ENCODE data around the gene COL7A1. TPM values are rescaled to one million over a fixed set of nuclear protein-coding genes. Genes with fewer than 3 reads are reported as not detected.

COL7A1 gene
- total and polyA plus RNA-seq, 8 donors: 0.41 to 12.6 (median 1.2) TPM

DNA sequence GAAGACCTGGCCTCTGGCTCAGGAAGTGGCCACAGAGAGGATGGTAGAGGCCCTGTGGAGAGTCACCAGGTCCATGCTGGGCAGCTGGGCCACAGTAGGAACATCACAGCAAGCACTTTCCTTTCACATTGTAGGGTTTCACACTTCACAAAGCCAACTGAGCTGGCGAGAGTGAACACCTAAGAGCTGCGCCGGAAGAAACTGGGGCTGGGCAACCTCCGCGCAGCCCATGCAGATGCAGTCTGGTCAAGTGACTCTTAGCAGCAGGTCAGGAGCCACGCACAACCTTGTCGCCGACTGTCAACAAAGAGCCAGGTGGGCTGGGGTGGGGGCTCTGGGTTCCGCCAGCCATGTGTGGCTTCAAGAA lies 75.9 kb downstream of the COL7A1 start:
- Histone ChIP-seq H3K36me3 (no peaks in the 10 kb centered on the region), H3K4me3 (no peak overlapping the region), H3K4me1 (no peaks in the 10 kb centered on the region), H3K9me3 (no peaks in the 10 kb centered on the region), H3K27ac (no peak overlapping the region), H3K27me3 (no peaks in the 10 kb centered on the region)
- WGBS, 2 donors: 92 to 96% methylated on average over 9 of the region's 9 CpGs
- intact Hi-C loops (cut with DNase I): no loop called here
- no peak for TF ChIP-seq CTCF (IDR thresholded peaks at IDR 0.05)
- FAIRE-seq (no peak), DNase-seq (peak in 1 of 6 donors; percentile 43), ATAC-seq (no peak)

GRCh38 chr3:48518638-48519276 lies 76.4 kb downstream of the COL7A1 start:
- no peak for TF ChIP-seq CTCF (IDR thresholded peaks at IDR 0.05)
- FAIRE-seq (no peak), ATAC-seq (no peak)

GRCh38 chr3:48518069-48518468 lies 77.1 kb downstream of the COL7A1 start:
- Histone ChIP-seq H3K4me3 (no peak overlapping the region), H3K9me3 (no peaks in the 10 kb centered on the region), H3K27ac (no peak overlapping the region), H3K4me1 (no peaks in the 10 kb centered on the region), H3K36me3 (no peaks in the 10 kb centered on the region), H3K27me3 (no peaks in the 10 kb centered on the region)
- TF ChIP-seq CTCF (IDR thresholded peaks at IDR 0.05): no peak
- 84 to 88% methylated on average over 6 of the region's 6 CpGs for WGBS, 2 donors
- intact Hi-C loops (cut with DNase I): no loop called here
- no peak for DNase-seq
- ATAC-seq: no peak
- FAIRE-seq: no peak

More at GRCh38 chr3:48518638-48519276, 76.4 kb downstream of the COL7A1 start:
- intact Hi-C loops (cut with DNase I): no loop called here
- Histone ChIP-seq H3K36me3 (no peaks in the 10 kb centered on the region), H3K4me3 (no peak overlapping the region), H3K4me1 (no peaks in the 10 kb centered on the region), H3K9me3 (no peaks in the 10 kb centered on the region), H3K27me3 (no peaks in the 10 kb centered on the region), H3K27ac (no peak overlapping the region)
- peak in 1 of 6 donors; percentile 28 for DNase-seq
- 79 to 82% methylated on average over 12 of the region's 12 CpGs for WGBS, 2 donors

DNA sequence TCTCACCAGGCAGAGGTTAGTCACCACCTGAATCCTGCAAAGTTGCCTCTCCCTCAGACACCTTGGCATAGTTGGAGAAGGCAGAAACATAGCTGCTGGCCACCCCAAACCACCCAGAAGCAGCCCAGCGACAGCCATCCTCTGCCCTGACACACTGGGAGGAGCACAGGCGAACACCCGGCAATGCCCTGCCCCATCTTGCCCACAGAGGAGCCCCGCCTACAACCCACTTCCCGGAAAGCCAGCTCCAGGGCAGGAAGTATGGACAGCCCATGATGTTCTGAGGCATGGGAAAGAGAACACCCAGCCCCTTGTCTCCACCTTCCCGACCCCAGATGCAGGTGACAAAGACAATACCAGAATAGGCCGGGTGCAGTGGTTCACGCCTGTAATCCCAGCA lies 78.6 kb downstream of the COL7A1 start:
- intact Hi-C loops (cut with DNase I): no loop called here
- Histone ChIP-seq H3K27me3 (no peaks in the 10 kb centered on the region), H3K27ac (no peak overlapping the region), H3K4me3 (no peak overlapping the region), H3K9me3 (no peaks in the 10 kb centered on the region), H3K36me3 (no peaks in the 10 kb centered on the region), H3K4me1 (no peaks in the 10 kb centered on the region)
- ATAC-seq: no peak
- TF ChIP-seq CTCF (IDR thresholded peaks at IDR 0.05): no peak
- DNase-seq: peak in 1 of 6 donors; percentile 23
- 82 to 87% methylated on average over 8 of the region's 8 CpGs for WGBS, 2 donors
- FAIRE-seq: no peak

- Histone ChIP-seq H3K27ac (no peak overlapping the region), H3K4me3 (no peak overlapping the region), H3K36me3 (no peaks in the 10 kb centered on the region), H3K4me1 (no peaks in the 10 kb centered on the region), H3K9me3 (no peaks in the 10 kb centered on the region), H3K27me3 (no peaks in the 10 kb centered on the region)
- ATAC-seq (no peak), DNase-seq (peak in 1 of 6 donors; percentile 9), FAIRE-seq (no peak)
- no peak for TF ChIP-seq CTCF (IDR thresholded peaks at IDR 0.05)
- intact Hi-C loops (cut with DNase I): no loop called here
- 93 to 94% methylated on average over 8 of the region's 8 CpGs for WGBS, 2 donors
Measured at GRCh38 chr3:48514431-48515227, 80.5 kb downstream of the COL7A1 start.

Data from pancreas (tissue), 10 donors.